ENCODE results near the gene F10. TPM values are rescaled to one million over a fixed set of nuclear protein-coding genes. Genes with fewer than 3 reads are reported as not detected.

The F10 gene
- total and polyA plus RNA-seq, 2 of the 13 experiments (the other 11 are each of a cell fraction or from before 2014, with no cell fraction given): 58.4 to 237 TPM

GRCh38 chr13:113088691-113089020, 33.9 kb upstream of the F10 start:
- H3K4me1 ChIP-seq (ENCODE audit: insufficient read depth, low read length): no peaks in the 10 kb centered on the region
- no peak overlapping the region for H3K9ac ChIP-seq (ENCODE audit: insufficient read depth, low read depth, low read length)
- no peaks in the 10 kb centered on the region for H3K27me3 ChIP-seq (ENCODE audit: control insufficient read depth in 1 of 2, insufficient read depth in 2 of 2, low read length in 2 of 2)
- no peak for FAIRE-seq
- 96% methylated on average over 11 of the region's 17 CpGs for WGBS (ENCODE audit: low lambda C conversion rate)
- peaks cover 7 to 30% of the 10 kb centered on the region in 2 experiments; a peak in 4 of 5 replicates for H3K36me3 ChIP-seq (replicated peaks in 1 of 2; ENCODE audit: control insufficient read depth in 1 of 2, insufficient read depth in 2 of 2, low read length in 2 of 2)
- H3K4me3 ChIP-seq (replicated peaks in 1 of 3; ENCODE audit: insufficient read depth in 1 of 3, low read depth in 2 of 3, low read length in 3 of 3): no peak overlapping the region
- H3K9me3 ChIP-seq (ENCODE audit: low read length): no peaks in the 10 kb centered on the region
- H3K27ac ChIP-seq (ENCODE audit: extremely low read length, insufficient read depth, low read length): no peak overlapping the region
- BruUV-seq (replicated peaks): no TSS peak
- in situ Hi-C loops (cut with HindIII; ENCODE audit: extremely low pct_ligation_motif_present, low pct_unique_long_range_greater_than_20kb) (no loop called here), intact Hi-C loops (cut with micrococcal nuclease; ENCODE audit: unreplicated experiment) (no loop called here)
- TF ChIP-seq ZNF280D (CRISPR knock-in tag; IDR thresholded peaks at IDR 0.05): no peak
- no peak for TF ChIP-seq BORCS8-MEF2B (CRISPR knock-in tag; IDR thresholded peaks at IDR 0.05)
- TF ChIP-seq SRY (CRISPR knock-in tag; IDR thresholded peaks at IDR 0.05): no peak
- TF ChIP-seq ZSCAN21 (CRISPR knock-in tag; IDR thresholded peaks at IDR 0.05; ENCODE audit: borderline replicate concordance): no peak
- TF ChIP-seq HOMEZ (CRISPR knock-in tag; IDR thresholded peaks at IDR 0.05; ENCODE audit: low read depth): no peak
- no peak for TF ChIP-seq GPN1 (CRISPR knock-in tag; IDR thresholded peaks at IDR 0.05; ENCODE audit: borderline replicate concordance)
- TF ChIP-seq SMAD9 (CRISPR knock-in tag; IDR thresholded peaks at IDR 0.05): no peak
- no peak for TF ChIP-seq HNRNPLL (IDR thresholded peaks at IDR 0.05; ENCODE audit: low read depth, low read length, poor library complexity, severe bottlenecking)
- TF ChIP-seq THYN1 (CRISPR knock-in tag; IDR thresholded peaks at IDR 0.05; ENCODE audit: borderline replicate concordance, low read depth): no peak
- no peak for TF ChIP-seq ZNF138 (CRISPR knock-in tag; IDR thresholded peaks at IDR 0.05; ENCODE audit: low read depth)
- no peak for TF ChIP-seq NRL (CRISPR knock-in tag; IDR thresholded peaks at IDR 0.05; ENCODE audit: borderline replicate concordance)
- no peak for TF ChIP-seq ZNF607 (CRISPR knock-in tag; IDR thresholded peaks at IDR 0.05; ENCODE audit: borderline replicate concordance)
- no peak for TF ChIP-seq NFYC (CRISPR knock-in tag; IDR thresholded peaks at IDR 0.05)
- no peak for TF ChIP-seq SP1 (IDR thresholded peaks at IDR 0.05)
- TF ChIP-seq SP1 (CRISPR knock-in tag; IDR thresholded peaks at IDR 0.05): no peak
- ATAC-seq: no peak
- H3K79me2 ChIP-seq (ENCODE audit: insufficient read depth, low read length): no peaks in the 10 kb centered on the region
- no peaks in the 10 kb centered on the region for H4K20me1 ChIP-seq (ENCODE audit: insufficient read depth, low read length)
- no peak overlapping the region for H2AFZ ChIP-seq (ENCODE audit: low read length)
- ChIA-PET POLR2A (no interaction called here), CTCF (ENCODE audit: low intra/inter-chr PET ratio, low total read pairs) (no interaction called here)
- DNase-seq (ENCODE audit: low spot score): no peak
- H3K4me2 ChIP-seq (ENCODE audit: low read depth, low read length): no peak overlapping the region
